Activated CD4-positive, alpha-beta T cell treated with anti-CD3 and anti-CD28 coated beads, Interleukin-2, amount 50 U/mL, for 4 hours (primary cell): Measurements from ENCODE around the gene C10orf67.
"Not testable (repeated sequence)": the region's sequence is repeated elsewhere in the genome, so short reads cannot be mapped to it uniquely, and the experiment has no call there.

Experiments
- DNase-seq, 2 experiments: peaks; one replicate each; pipeline ENCODE4 v3.0.0-alpha.2; 2020

Gene C10orf67

GRCh38 chr10:23322082-23322481 is 22.5 kb downstream of the C10orf67 start:
- no peak for DNase-seq

- no peak for DNase-seq
Measured at GRCh38 chr10:23319835-23320234, 24.8 kb downstream of the C10orf67 start.

- no peak for DNase-seq
Measured at GRCh38 chr10:23318359-23318758, 26.2 kb downstream of the C10orf67 start.

GRCh38 chr10:23317416-23317815 is 27.2 kb downstream of the C10orf67 start:
- DNase-seq, result no peak

- DNase-seq, result no peak
Measured at GRCh38 chr10:23316406-23316805, 28.2 kb downstream of the C10orf67 start.

GRCh38 chr10:23315966-23316365 is 28.6 kb downstream of the C10orf67 start:
- DNase-seq, result no peak

- peak; percentile 30 to 37 for DNase-seq
Measured at GRCh38 chr10:23314835-23315239, 29.8 kb downstream of the C10orf67 start.

- no peak for DNase-seq
Measured at GRCh38 chr10:23311034-23311433, 33.6 kb downstream of the C10orf67 start.

- no peak for DNase-seq
Measured at GRCh38 chr10:23310404-23310803, 34.2 kb downstream of the C10orf67 start.

GRCh38 chr10:23299961-23300360 is 44.6 kb downstream of the C10orf67 start:
- not testable (repeated sequence) for DNase-seq

GRCh38 chr10:23294638-23295247 is 49.9 kb downstream of the C10orf67 start:
- DNase-seq, result no peak

GRCh38 chr10:23293973-23294590 is 50.5 kb downstream of the C10orf67 start:
- no peak for DNase-seq

- peak in 1 of 2 experiments; percentile 3 for DNase-seq
Measured at GRCh38 chr10:23293145-23293724, 51.4 kb downstream of the C10orf67 start.

- DNase-seq, result no peak
Measured at GRCh38 chr10:23291551-23292334, 52.9 kb downstream of the C10orf67 start.

GRCh38 chr10:23284674-23285335 is 59.8 kb downstream of the C10orf67 start:
- no peak for DNase-seq

GRCh38 chr10:23284155-23284554 is 60.4 kb downstream of the C10orf67 start:
- DNase-seq, result no peak

- no peak for DNase-seq
Measured at GRCh38 chr10:23283680-23284079, 60.9 kb downstream of the C10orf67 start.

- DNase-seq, result no peak
Measured at GRCh38 chr10:23281044-23281433, 63.6 kb downstream of the C10orf67 start.

- DNase-seq, result no peak
Measured at GRCh38 chr10:23280419-23281043, 64.1 kb downstream of the C10orf67 start.

- no peak for DNase-seq
Measured at GRCh38 chr10:23275355-23275754, 69.2 kb downstream of the C10orf67 start.

GRCh38 chr10:23274179-23274578 is 70.4 kb downstream of the C10orf67 start:
- DNase-seq, result not testable (repeated sequence)

- no peak for DNase-seq
Measured at GRCh38 chr10:23270531-23270930, 74.1 kb downstream of the C10orf67 start.
